Activated naive CD4-positive, alpha-beta T cell treated with Interleukin-2 at 50 U/mL for 16 hours (primary cell): Measurements from ENCODE around the gene TRIOBP.

ENCODE experiments used
- DNase-seq: peaks from one replicate; pipeline ENCODE4 v3.0.0-alpha.2; 2020

The TRIOBP gene

DNA sequence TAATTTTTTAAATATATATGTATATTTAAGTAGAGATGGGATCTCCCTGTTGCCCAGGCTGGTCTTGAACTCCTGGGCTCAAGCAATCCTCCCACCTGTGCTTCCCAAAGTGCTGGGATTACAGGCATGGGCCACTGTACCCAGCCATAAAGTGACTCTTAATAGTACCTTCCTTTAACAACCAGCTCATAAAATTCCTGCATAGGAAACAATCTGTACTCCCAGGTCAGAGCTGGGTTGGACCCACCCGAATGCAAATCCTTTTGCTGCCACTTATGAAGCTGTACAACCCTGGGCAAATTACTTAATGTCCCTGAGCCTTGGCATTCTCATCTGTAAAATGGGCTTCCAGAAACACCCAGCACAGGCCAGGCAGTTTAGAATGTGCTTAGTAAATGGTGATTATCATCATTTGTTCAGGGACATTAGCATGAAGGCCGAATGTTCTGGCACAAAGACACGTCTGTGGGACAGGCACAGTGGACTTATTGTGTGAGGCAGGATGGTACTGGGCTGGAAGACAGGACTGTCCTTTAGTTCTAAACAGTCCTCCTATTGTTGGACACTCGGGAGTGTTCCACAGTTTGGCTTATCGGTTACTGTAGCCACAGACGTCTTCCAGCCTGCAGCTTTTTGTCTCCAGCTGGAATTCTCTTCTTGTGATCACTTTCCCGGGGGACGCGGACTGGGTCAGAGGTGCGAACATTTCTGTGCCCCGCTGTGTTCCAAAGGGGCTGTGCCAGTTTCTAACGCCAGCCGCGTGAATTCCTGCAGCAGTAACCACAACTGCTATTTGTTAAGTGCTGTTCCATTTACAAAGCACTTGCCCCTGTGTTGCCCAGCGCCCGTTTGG lies 32.4 kb upstream of the TRIOBP start:
- no peak for DNase-seq

DNA sequence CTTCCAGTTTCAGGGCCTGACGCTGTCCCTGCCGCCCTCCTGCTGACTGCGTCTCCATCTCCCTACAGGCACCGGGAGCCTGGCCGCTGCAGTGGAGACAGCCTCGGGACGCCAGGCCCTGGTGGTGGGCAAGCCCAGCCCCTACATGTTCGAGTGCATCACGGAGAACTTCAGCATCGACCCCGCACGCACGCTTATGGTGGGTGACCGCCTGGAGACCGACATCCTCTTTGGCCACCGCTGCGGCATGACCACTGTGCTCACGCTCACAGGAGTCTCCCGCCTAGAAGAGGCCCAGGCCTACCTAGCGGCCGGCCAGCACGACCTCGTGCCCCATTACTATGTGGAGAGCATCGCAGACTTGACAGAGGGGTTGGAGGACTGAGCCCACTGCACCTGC lies 31.4 kb upstream of the TRIOBP start:
- DNase-seq, result no peak

- no peak for DNase-seq
Measured at GRCh38 chr22:37669586-37669985, 27.3 kb upstream of the TRIOBP start.

GRCh38 chr22:37672206-37672919 lies 24.5 kb upstream of the TRIOBP start:
- DNase-seq, result peak; percentile 17

- no peak for DNase-seq
Measured at GRCh38 chr22:37672920-37673455, 23.9 kb upstream of the TRIOBP start.

DNA sequence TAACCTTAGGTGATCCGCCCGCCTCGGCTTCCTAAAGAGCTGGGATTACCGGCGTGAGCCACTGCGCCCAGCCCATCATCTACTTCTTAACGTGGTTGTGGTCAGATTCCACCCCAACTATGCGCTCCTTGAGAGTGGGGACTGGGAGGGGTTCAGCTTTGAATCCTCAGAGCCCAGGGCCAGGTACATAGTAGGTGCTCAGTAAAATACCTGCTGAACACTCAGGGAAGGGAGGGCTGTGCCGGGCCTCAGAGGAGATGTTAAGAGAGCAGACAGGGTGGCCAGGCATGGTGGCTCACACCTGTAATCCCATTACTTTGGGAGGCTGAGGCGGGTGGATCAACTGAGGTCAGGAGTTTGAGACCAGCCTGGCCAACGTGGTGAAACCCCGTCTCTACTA lies 22.6 kb upstream of the TRIOBP start:
- no peak for DNase-seq

DNA sequence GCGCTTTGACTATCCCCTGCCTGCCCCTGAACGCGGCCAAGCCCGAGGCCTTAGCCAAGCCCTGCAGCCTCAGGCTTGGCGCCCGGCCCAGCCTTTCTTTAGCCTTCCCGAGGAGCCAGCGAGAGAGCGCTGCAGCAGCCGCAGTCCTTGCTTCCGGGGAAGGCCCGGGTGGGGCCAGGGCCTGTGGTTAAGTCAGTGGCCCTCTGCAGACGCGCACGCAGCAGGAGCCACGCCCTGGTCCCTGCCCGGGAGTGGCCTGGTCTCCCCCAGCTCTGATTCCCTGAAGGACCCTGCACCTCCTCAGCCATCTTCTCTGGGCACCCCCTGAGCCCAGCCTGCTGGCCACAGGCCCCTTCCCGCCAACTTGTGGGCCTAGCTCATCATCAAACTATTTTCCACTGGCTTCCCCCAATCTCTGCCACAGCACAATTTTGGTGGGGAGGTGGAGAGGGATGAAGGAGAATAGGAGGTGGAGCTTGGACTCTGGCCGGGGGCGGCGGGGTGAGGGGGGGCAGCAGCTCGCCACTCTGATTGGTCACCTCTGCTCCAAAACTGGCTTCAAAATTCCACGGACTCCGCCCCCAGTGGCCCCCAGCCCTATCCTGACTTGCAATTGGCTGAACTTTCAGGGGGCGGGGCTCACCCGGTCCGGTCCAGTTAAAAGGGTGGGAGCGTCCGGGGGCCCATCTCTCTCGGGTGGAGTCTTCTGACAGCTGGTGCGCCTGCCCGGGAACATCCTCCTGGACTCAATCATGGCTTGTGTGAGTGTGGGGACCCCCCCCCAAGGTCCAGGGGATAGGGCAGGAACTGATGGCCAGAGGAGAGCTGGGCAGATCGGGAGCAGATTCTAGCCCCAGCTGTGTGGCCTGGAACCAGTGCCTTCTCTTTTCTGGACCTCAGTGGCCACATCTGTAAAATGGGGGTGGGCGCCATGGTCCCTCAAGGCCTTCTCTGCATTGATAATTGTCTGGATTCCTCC lies 21.6 kb upstream of the TRIOBP start, which contains the start of gene LGALS1:
Gene LGALS1 (plus strand): TSS at position 686 of the 979 bp plus-strand sequence. CDS start 67 bp downstream, at position 753.
- DNase-seq, result peak; percentile 64

GRCh38 chr22:37675930-37676735 lies 20.7 kb upstream of the TRIOBP start:
- DNase-seq, result peak; percentile 30

DNA sequence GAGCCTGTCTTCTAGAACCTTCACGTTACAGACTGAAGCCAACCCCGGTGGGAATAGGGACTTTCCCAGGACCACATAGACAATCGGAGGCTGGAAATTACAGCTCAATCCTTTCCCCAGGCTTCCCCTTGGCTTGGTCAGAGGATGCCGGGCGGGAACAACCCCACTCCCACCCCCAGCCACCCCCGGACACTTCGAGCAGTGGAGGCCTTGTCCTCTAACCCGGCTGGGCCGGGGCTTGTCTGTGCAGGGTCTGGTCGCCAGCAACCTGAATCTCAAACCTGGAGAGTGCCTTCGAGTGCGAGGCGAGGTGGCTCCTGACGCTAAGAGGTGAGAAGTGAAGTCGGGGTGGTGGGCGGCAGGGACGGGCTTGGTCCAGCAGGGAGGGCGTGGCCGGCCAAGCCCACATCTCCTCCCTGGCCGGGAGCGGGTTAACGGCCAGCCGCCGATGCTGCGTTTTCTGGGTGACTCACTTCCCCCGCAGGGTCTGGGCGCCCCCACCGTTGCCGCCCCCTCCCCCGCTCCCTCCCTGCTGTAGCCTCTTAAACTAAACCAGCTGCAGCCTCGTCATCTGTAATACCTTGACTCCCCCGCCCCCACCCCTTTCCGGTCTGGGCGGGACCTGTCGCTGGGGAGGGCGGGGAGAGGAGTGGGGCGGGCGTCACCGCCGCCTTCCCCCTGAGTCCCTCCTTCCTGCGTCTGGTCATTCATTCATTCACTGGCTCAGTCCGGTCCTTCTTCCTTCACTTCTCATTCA lies 19.9 kb upstream of the TRIOBP start:
- peak; percentile 94 for DNase-seq

DNA sequence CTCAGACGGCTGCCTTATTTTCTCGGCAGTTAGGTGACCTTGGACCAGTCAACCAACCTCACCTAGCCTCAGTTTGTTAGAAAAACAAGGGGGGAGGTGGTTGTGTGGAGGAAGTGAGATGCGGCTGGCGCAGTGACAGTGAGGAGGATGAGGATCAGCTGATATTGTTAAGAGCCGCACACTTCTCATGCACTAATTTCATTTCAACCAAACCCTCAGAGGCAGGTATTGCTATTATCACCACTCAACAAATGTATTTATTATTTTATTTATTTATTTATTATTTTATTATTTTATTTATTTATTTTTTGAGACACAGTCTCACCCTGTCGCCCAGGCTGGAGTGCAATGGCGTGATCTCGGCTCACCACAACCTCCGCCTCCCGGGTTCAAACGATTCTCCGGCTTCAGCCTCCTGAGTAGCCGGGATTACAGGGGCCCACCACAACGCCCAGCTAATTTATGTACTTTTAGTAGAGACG lies 19.3 kb upstream of the TRIOBP start:
- DNase-seq, result no peak

DNA sequence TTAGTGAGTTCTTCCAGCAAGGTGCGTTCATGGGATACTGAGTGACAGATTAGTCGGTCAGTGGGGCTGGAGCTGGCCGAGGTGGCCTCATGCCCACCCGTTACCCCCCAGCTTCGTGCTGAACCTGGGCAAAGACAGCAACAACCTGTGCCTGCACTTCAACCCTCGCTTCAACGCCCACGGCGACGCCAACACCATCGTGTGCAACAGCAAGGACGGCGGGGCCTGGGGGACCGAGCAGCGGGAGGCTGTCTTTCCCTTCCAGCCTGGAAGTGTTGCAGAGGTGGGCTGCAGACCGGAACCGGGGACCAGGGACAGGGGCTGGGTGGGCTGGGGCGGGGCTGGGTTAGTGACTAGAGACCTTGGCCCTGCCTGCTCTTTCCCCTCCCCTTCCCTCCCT lies 18.5 kb upstream of the TRIOBP start:
- no peak for DNase-seq

- DNase-seq, result no peak
Measured at GRCh38 chr22:37679670-37680069, 17.2 kb upstream of the TRIOBP start.

GRCh38 chr22:37680191-37680851 lies 16.5 kb upstream of the TRIOBP start:
- no peak for DNase-seq

GRCh38 chr22:37681001-37681424 lies 15.8 kb upstream of the TRIOBP start:
- no peak for DNase-seq

- peak; percentile 80 for DNase-seq
Measured at GRCh38 chr22:37681556-37682049, 15.2 kb upstream of the TRIOBP start.

DNA sequence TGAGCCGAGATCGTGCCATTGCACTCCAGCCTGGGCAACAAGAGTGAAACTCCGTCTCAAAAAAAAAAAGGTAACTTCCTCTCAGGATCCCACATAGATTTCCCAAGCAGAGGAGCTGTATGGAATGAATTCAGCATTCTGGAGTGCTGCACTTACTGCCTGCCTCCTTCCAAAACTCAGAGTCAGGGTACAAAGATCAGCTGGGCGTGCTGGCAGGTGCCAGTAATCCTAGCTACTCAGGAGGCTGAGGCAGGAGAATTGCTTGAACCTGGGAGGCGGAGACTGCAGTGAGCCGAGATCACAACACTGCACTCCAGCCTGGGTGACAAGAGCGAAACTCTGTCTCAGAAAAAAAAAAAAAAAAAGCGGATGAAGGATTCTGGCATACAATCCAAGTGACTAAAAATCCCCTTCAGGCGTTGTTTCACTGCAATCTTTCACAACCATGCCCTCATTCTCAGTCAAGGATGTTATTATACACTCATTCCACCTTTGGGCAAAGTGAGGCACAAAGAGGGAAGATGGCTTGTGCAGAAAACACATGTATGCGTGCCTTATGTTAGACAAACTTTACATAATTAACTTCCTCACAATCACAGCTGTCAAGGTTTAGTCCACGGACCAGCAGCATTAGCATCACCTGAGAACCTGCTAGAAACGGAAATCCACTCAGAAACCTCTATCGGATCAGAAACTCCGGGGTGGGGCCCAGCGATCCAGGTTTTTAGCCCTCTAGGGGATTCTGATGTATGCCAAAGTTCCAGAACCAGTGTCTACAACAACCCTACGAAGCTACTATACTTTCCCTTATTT lies 11.8 kb upstream of the TRIOBP start:
- DNase-seq, result no peak

DNA sequence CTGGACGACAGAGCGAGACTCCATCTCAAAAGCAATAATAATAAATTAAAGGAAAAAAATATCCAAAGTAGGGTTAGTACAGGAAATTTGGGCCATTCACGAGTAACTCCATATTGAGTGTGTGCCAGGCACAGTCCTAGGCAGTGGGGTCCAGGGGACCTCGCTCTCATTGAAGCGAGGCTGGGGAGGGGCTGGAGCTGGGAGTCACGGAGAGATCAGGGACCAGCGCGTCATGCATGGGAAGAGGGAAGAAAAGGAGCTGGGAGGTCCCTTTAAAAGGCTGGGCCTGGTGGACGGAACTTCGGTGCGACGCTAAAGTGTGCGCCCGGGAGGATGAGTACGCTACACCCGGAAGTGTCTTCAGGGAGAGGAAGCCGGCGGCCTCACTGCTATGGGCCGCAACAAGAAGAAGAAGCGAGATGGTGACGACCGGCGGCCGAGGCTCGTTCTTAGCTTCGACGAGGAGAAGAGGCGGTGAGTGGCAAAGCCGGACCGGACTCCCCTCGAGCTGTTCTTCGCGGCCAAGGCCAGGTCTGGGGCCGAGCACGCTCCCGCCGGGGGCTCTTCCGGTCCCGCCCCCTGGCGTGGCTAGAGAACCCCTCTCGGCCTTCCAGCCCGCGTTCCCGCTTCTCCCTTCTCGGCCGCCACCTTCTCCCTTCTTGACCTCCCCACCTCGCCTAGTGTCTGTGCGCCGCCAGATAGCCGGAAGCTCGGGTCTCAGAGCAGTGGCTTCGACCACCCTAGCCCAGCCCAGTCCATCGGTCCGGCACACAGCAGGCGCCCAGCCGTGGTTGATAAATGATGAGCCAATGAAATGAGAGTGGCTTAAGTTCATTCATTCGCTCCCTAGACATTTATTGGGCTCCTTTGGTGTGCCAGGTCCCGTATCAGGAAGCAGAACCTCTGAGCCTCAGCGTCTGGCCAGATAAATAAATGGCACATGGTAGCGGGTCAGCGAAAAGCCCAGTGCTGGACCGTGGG lies 10.6 kb upstream of the TRIOBP start, which contains the start of gene NOL12:
Gene NOL12 (plus strand): TSS at position 342 of the 981 bp plus-strand sequence. CDS start 50 bp downstream, at position 392.
- DNase-seq, result peak; percentile 83

DNA sequence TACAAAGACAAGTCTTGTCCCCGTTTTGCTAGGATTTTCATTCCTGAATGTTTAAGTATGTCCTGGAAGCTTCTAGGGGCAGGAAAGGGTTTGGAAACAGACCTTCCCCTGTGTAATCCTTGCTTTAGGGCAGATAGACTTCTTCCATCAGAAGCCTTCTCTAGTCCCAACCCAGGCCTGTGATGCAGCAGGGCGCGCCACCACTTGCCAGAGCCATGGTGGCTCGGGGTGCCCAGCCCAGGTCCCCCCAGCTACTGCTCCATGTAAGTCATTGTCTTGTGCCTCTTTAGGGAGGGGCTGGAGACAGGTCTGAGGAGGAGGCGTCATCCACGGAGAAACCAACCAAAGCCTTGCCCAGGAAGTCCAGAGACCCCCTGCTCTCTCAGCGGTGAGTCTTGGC lies 6.4 kb upstream of the TRIOBP start:
- no peak for DNase-seq
